Stimulated activated naive B cell treated with anti-CD40 and anti-IgM and Interleukin-4, amounts not matched to agents 10 μg/mL and 1 μg/mL and 100 μg/mL, for 72 hours (primary cell): ENCODE results near the gene HOXC12.
A peak's percentile ranks its signal among the peaks of the same experiment; 100 is the strongest.

Source experiments
- ATAC-seq, 2 donors: fragments of 150-1000 bp; cut with Tn5 transposase; replicated peaks; 2 replicates each; pipeline ENCODE4 v1.10.0; 2021; ENCODE audit warnings: moderate library complexity in 1 of 2
- DNase-seq: peaks from one replicate; pipeline ENCODE4 v3.0.0; 2021
- H3K27ac Mint-ChIP-seq: one replicate; pipeline ENCODE4 v1.8.0; 2022; ENCODE audit warnings: mild to moderate bottlenecking, mixed read lengths
- H3K27me3 Mint-ChIP-seq, 2 donors: one replicate each; pipeline ENCODE4 v1.8.0; 2022; ENCODE audit warnings: mixed read lengths in 2 of 2
- H3K36me3 Mint-ChIP-seq, 2 donors: one replicate each; pipeline ENCODE4 v1.8.0; 2022; ENCODE audit warnings: mixed read lengths in 2 of 2, mild to moderate bottlenecking in 1 of 2
- H3K4me1 Mint-ChIP-seq, 2 donors: one replicate each; pipeline ENCODE4 v1.8.0; 2022; ENCODE audit warnings: mixed read lengths in 2 of 2, mild to moderate bottlenecking in 1 of 2
- H3K4me3 Mint-ChIP-seq, 2 donors: one replicate each; pipeline ENCODE4 v1.8.0; 2022; ENCODE audit warnings: mild to moderate bottlenecking in 2 of 2, mixed read lengths in 2 of 2, moderate library complexity in 1 of 2
- H3K9me3 Mint-ChIP-seq, 2 donors: one replicate each; pipeline ENCODE4 v1.8.0; 2022; ENCODE audit warnings: mixed read lengths in 2 of 2, mild to moderate bottlenecking in 1 of 2

HOXC12 gene

DNA sequence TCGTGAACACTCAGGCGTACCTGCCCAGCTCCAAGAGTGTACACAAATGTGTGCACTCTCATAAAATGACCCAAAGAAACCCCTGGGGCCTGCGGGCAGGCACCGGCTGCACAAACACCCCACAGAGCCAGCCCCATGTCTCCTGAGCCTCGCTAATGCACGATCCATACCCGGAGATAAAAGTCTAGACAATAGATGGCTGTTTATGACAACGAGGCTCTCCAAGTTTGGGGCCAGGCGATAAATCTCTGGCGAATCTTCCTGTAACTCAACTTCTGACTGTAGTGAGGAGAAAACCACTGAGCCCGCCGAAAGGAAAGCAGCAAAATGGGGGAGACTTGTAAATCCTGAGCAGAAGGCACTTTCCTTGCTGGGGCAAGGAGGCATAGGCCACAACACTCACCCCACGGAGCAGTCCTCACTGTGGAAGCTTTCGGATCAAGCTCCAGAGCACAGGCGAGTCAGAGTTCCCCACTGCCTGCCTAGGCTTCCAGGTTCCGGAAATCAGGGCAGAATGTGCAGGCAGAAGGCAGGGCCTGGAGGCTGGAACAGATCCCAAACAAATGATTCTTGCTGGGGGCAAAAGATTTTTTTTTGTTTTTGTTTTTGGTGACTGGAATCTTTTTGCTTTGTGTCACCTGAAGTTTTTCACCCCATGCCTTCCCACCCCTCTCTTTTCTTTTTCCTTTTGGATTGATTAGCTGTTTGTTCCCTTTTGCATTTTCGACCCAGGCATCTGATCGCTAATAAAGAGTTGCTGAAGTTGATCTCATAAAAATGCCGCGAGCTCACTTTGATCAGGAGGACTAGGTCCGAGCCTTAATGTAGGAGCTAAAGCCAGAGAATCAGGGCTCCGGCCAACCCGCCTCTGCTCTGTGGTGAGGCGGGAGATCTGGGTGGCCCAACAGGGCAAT is 13.8 kb downstream of the HOXC12 start:
- DNase-seq = no peak
- no peak overlapping the region for H3K4me3 Mint-ChIP-seq
- peaks cover 93 to 97% of the 10 kb centered on the region in 2 donors for H3K27me3 Mint-ChIP-seq
- no peak overlapping the region for H3K27ac Mint-ChIP-seq
- H3K36me3 Mint-ChIP-seq = peaks cover 7 to 9% of the 10 kb centered on the region in 2 donors
- no peak for ATAC-seq
- peaks cover 0 to 14% of the 10 kb centered on the region in 2 donors for H3K9me3 Mint-ChIP-seq
- H3K4me1 Mint-ChIP-seq = peaks cover 22 to 36% of the 10 kb centered on the region in 2 donors

- peaks cover 86 to 91% of the 10 kb centered on the region in 2 donors for H3K27me3 Mint-ChIP-seq
- no peak overlapping the region for H3K4me3 Mint-ChIP-seq
- H3K4me1 Mint-ChIP-seq = peaks cover 21 to 27% of the 10 kb centered on the region in 2 donors
- H3K9me3 Mint-ChIP-seq = peaks cover 0 to 10% of the 10 kb centered on the region in 2 donors
- ATAC-seq (no peak), DNase-seq (no peak)
- no peak overlapping the region for H3K27ac Mint-ChIP-seq
- H3K36me3 Mint-ChIP-seq = peaks cover 7 to 9% of the 10 kb centered on the region in 2 donors
These were observed 15.0 kb downstream of the HOXC12 start for GRCh38 chr12:53969588-53970259.

DNA sequence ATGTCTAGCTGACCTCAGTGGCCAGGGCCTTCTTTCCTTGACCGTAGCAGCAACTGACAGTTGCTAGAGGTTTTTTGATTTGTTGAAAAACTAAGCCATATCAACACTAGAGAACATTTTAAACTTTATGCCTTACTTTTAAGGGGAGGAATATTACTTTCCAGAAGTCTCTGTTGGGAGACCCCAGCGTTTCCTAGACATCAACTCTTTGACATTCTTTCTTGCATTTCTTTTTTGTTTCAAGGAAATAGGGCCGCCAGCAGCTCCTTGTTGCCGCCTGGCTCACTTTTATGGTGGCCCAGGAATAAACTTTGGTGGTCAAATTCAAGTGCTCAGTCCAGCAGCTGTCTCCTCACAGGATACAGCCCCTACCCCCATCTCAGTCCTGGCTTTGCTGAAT is 15.7 kb downstream of the HOXC12 start:
- no peak for DNase-seq
- peaks cover 0 to 10% of the 10 kb centered on the region in 2 donors for H3K9me3 Mint-ChIP-seq
- H3K4me1 Mint-ChIP-seq = peaks cover 20 to 26% of the 10 kb centered on the region in 2 donors
- peaks cover 8 to 9% of the 10 kb centered on the region in 2 donors for H3K36me3 Mint-ChIP-seq
- no peak overlapping the region for H3K4me3 Mint-ChIP-seq
- no peak for ATAC-seq
- peaks cover 87 to 91% of the 10 kb centered on the region in 2 donors for H3K27me3 Mint-ChIP-seq
- no peak overlapping the region for H3K27ac Mint-ChIP-seq

DNA sequence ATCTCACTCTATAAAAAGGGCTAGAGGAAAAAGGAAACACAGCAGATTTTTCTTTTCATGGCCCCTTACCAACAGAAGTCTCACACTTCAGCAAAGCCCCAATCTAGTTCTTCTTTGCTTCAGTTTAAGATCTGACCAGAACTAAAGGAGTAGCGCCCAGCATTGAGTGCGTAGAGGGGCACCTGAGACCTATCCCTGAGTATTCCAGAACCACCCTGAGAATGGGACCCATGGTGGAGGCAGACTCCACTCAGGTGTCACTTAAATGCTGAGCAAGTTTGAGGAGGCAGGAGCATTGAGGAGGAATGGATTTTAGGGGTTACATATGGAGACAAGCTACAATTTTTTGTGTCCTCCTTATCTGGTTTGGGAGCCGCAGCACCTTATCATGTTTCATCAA is 16.4 kb downstream of the HOXC12 start:
- Mint-ChIP-seq H3K27me3 (peaks cover 87 to 91% of the 10 kb centered on the region in 2 donors), H3K9me3 (peaks cover 0 to 10% of the 10 kb centered on the region in 2 donors), H3K36me3 (peaks cover 9 to 13% of the 10 kb centered on the region in 2 donors), H3K4me1 (peaks cover 20 to 26% of the 10 kb centered on the region in 2 donors), H3K27ac (peak overlapping the region; percentile 68), H3K4me3 (no peak overlapping the region)
- DNase-seq = no peak
- no peak for ATAC-seq

DNA sequence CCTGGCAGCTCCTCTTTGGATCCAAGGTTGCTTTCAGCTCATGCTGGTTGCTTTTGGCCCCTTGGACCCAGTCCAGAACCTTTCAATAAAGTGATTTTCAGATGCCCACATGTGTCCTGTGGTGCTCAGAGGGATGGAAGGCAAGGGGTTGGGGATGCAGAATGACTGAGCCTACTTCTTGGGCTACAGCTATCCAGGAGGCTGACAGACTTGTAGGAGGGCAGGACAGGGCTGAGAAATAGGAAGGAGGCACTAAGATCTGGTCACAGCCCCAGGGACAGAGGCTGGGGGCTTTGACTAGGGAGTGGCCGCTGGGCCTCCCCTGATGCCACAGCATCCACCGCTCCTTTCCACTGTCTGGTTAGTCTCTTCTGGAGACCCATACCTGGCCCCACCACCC is 17.0 kb downstream of the HOXC12 start:
- peaks cover 0 to 10% of the 10 kb centered on the region in 2 donors for H3K9me3 Mint-ChIP-seq
- ATAC-seq (no peak), DNase-seq (no peak)
- peaks cover 86 to 90% of the 10 kb centered on the region in 2 donors for H3K27me3 Mint-ChIP-seq
- no peak overlapping the region for H3K27ac Mint-ChIP-seq
- peaks cover 7 to 13% of the 10 kb centered on the region in 2 donors for H3K36me3 Mint-ChIP-seq
- no peak overlapping the region for H3K4me3 Mint-ChIP-seq
- H3K4me1 Mint-ChIP-seq = peaks cover 15 to 20% of the 10 kb centered on the region in 2 donors

DNA sequence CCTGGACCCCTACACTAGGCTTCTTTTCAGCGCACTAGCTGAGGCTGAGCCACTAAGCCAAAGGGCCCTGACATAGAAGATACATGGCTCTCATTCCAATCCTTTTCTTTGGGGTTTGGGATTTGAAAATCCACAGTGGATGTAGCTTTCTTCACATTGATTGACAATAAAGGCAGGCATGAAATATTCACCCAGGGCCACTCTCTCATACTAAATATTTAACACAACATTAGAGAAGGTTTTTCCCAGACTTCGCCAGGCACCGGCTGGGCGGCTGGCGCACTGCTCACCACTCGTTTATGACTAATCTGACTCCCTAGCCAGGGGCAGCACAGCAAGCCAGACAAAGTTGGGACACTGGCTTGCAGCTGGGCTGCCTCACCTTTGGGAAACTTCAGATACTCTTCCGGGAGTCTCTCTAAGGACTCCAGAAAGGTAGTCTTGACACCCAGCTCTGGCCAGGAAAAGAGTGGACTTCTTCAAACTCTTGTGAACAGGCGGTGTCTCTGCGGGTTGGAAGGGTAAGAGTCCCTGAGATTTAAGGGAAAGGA is 17.5 kb downstream of the HOXC12 start:
- ATAC-seq = no peak
- Mint-ChIP-seq H3K27me3 (peaks cover 86 to 90% of the 10 kb centered on the region in 2 donors), H3K9me3 (peaks cover 0 to 10% of the 10 kb centered on the region in 2 donors), H3K4me3 (no peak overlapping the region), H3K27ac (no peak overlapping the region), H3K4me1 (peaks cover 14 to 18% of the 10 kb centered on the region in 2 donors), H3K36me3 (peaks cover 7 to 13% of the 10 kb centered on the region in 2 donors)
- DNase-seq = no peak

- Mint-ChIP-seq H3K36me3 (peaks cover 7 to 13% of the 10 kb centered on the region in 2 donors), H3K4me3 (peak within 1 kb of the TSS; percentile 51 to 64), H3K27ac (peak within 1 kb of the TSS; percentile 72), H3K9me3 (peaks cover 0 to 10% of the 10 kb centered on the region in 2 donors), H3K27me3 (peaks cover 81 to 90% of the 10 kb centered on the region in 2 donors), H3K4me1 (peaks cover 14 to 18% of the 10 kb centered on the region in 2 donors)
- DNase-seq (no peak), ATAC-seq (no peak)
These were observed 18.1 kb downstream of the HOXC12 start, which contains the start of gene HOXC11 for GRCh38 chr12:53972722-53973235. Gene HOXC11, plus strand, starts transcription at chr12:53973126. Its CDS starts 116 bp downstream, at chr12:53973242.

DNA sequence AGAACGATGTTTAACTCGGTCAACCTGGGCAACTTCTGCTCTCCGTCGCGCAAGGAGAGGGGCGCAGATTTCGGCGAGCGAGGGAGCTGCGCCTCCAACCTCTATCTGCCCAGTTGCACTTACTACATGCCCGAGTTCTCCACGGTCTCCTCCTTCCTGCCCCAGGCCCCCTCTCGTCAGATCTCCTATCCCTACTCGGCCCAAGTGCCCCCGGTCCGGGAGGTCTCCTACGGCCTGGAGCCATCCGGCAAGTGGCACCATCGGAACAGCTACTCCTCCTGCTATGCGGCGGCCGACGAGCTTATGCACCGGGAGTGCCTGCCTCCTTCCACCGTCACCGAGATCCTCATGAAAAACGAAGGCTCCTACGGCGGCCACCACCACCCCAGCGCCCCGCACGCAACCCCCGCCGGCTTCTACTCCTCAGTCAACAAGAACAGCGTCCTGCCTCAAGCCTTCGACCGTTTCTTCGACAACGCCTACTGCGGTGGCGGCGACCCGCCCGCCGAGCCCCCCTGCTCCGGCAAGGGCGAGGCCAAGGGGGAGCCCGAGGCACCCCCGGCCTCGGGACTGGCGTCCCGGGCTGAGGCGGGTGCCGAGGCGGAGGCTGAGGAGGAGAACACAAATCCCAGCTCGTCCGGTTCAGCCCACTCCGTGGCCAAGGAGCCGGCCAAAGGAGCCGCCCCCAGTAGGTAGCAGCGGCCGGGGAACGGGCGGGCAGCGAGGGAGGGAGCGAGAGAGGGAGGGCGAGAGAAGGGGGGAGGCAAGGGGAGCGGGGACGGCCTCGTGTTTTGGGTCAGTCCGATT is 18.7 kb downstream of the HOXC12 start:
- Mint-ChIP-seq H3K4me3 (peak overlapping the region; percentile 51 to 64), H3K4me1 (peaks cover 14 to 18% of the 10 kb centered on the region in 2 donors), H3K9me3 (peaks cover 0 to 10% of the 10 kb centered on the region in 2 donors), H3K27me3 (peaks cover 81 to 90% of the 10 kb centered on the region in 2 donors), H3K27ac (peak overlapping the region; percentile 72), H3K36me3 (peaks cover 7 to 13% of the 10 kb centered on the region in 2 donors)
- no peak for ATAC-seq
- no peak for DNase-seq

DNA sequence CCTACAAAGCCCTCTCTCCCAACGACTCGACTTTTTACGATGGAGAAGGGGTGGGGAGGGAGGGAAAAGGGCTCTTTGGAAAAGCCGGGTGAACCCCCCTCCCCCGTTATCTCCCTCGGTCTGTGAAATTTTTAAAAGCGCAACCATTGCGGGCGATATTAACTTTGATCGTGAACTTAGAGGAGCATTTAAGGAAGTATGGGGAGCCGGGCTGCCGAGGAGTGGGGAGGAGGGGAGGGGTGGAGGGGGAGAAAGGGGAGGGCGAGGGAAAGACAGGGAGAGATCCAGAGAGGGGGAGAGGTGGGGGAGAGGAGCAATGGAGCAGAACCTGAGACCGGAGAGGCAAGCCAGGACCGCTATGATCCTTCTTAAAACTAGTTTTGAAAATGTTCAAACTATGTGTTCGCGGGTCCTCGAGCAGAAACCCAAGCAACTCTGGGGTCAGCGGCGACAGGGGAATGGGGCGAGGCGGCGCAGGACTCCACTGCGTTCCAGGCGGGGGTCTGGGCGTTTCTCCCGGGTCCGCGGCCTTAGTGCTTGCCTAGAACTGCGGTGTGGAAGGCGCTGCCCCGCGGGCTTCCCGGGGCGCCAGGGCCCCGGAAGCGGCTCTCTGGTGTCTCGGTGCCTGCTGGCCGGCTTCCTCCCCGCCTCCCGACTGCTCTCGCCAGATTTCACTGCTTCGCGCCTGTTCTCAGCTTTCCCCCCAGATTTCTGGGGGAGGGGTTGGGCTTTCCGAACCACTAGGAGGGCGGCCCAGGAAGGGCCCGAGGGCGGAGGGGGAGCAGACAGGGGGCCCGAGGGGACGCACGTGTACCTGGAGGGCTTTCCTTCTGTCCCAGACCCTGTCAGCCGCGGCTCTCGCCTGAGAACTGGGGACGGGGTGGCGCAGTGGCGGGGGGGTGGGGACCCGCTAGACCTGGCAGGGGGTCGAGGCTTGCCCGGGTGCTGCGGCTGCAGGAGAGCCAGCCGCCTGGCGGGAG is 19.7 kb downstream of the HOXC12 start, which contains the start of gene HOTAIR:
HOTAIR (minus strand) TSS at position 871 of the 980 bp plus-strand sequence.
- H3K27ac Mint-ChIP-seq = peak within 1 kb of the TSS; percentile 79
- peaks cover 14 to 18% of the 10 kb centered on the region in 2 donors for H3K4me1 Mint-ChIP-seq
- H3K9me3 Mint-ChIP-seq = peaks cover 0 to 10% of the 10 kb centered on the region in 2 donors
- ATAC-seq = no peak
- peak within 1 kb of the TSS; percentile 73 for H3K4me3 Mint-ChIP-seq
- H3K27me3 Mint-ChIP-seq = peaks cover 80 to 90% of the 10 kb centered on the region in 2 donors
- no peak for DNase-seq
- peaks cover 7 to 13% of the 10 kb centered on the region in 2 donors for H3K36me3 Mint-ChIP-seq

GRCh38 chr12:53975064-53975471 is 20.4 kb downstream of the HOXC12 start:
- peak overlapping the region; percentile 56 for H3K27ac Mint-ChIP-seq
- peaks cover 0 to 10% of the 10 kb centered on the region in 2 donors for H3K9me3 Mint-ChIP-seq
- H3K4me3 Mint-ChIP-seq = peak overlapping the region; percentile 67 to 73

DNA sequence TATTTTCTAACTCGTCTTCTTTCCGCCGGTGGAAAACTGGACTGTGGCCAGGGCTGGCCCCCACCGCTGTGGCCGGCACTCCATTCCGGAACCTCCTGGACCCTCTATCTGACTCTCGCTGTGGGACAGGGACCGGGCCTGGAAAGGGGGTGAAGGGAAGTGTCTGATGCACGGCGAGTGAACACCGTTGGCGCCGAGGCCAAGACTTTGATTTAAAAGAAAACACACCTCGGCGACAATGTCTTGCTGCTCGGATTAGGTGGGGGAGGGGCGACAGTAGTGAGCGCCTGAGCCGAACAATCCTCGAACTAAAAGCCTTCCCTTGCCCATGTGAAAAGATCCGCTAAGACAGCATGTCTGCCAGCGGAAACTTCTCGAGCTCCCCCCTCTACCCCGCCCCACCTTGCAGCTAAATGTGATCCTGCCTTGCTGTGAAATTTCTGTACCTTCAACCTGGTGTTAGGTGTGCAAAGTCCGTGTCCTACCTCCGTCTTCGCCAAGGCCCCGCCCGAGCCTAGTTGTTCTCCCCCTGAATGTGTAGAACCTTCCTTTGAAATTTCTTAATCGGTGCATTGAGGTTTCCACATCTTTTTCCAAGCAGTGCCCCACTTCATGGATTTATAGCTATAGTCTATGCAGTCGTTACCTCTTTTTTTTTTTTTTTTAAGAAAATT is 20.9 kb downstream of the HOXC12 start:
- Mint-ChIP-seq H3K36me3 (peaks cover 7 to 13% of the 10 kb centered on the region in 2 donors), H3K4me1 (peaks cover 15 to 20% of the 10 kb centered on the region in 2 donors), H3K9me3 (peaks cover 0 to 10% of the 10 kb centered on the region in 2 donors), H3K27ac (peak overlapping the region; percentile 79), H3K27me3 (peaks cover 79 to 90% of the 10 kb centered on the region in 2 donors), H3K4me3 (peak overlapping the region; percentile 67 to 73)
- DNase-seq (no peak), ATAC-seq (no peak)

More at GRCh38 chr12:53975064-53975471, 20.4 kb downstream of the HOXC12 start:
- peaks cover 14 to 18% of the 10 kb centered on the region in 2 donors for H3K4me1 Mint-ChIP-seq
- DNase-seq = no peak
- peaks cover 7 to 13% of the 10 kb centered on the region in 2 donors for H3K36me3 Mint-ChIP-seq
- no peak for ATAC-seq
- peaks cover 78 to 90% of the 10 kb centered on the region in 2 donors for H3K27me3 Mint-ChIP-seq
